IMR-90 (cell line): ENCODE measurements around the gene ENO2.

ENCODE experiments used
- CEBPB ChIP-seq: IDR thresholded peaks from 2 replicates; pipeline ENCODE4 v1.6.1; 2012; ENCODE audit warnings: low read depth, low read length, improper control_type of control experiment
- CHD1 ChIP-seq: IDR thresholded peaks from 2 replicates; pipeline ENCODE4 v1.6.1; 2012; ENCODE audit warnings: low read depth, low read length, improper control_type of control experiment
- MXI1 ChIP-seq: IDR thresholded peaks from 2 replicates; pipeline ENCODE4 v1.6.1; 2012; ENCODE audit warnings: low read depth, mild to moderate bottlenecking, low read length, moderate library complexity, borderline replicate concordance
- POLR2A ChIP-seq: IDR thresholded peaks from 2 replicates; pipeline ENCODE4 v1.6.1; 2012; ENCODE audit warnings: mild to moderate bottlenecking, low read depth, low read length
- RAD21 ChIP-seq: IDR thresholded peaks from 2 replicates; pipeline ENCODE4 v1.6.1; 2012; ENCODE audit warnings: low read length, improper control_type of control experiment
- RCOR1 ChIP-seq: IDR thresholded peaks from 2 replicates; pipeline ENCODE4 v1.6.1; 2012; ENCODE audit warnings: mild to moderate bottlenecking, low read length, improper control_type of control experiment; ENCODE audit not compliant: insufficient replicate concordance
- TF ChIP-seq, protein P1 (sequence below): fragments of 150-350 bp; IDR thresholded peaks from 2 replicates; pipeline ENCODE4 v1.6.1; 2017; ENCODE audit warnings: mild to moderate bottlenecking, antibody characterized with exemption, low read length, low read depth
- TF ChIP-seq, protein P2 (sequence below): conservative IDR thresholded peaks from 2 replicates; pipeline ENCODE4 v1.5.1; 2012; ENCODE audit warnings: mild to moderate bottlenecking, low read depth, low read length, improper control_type of control experiment

DNA sequence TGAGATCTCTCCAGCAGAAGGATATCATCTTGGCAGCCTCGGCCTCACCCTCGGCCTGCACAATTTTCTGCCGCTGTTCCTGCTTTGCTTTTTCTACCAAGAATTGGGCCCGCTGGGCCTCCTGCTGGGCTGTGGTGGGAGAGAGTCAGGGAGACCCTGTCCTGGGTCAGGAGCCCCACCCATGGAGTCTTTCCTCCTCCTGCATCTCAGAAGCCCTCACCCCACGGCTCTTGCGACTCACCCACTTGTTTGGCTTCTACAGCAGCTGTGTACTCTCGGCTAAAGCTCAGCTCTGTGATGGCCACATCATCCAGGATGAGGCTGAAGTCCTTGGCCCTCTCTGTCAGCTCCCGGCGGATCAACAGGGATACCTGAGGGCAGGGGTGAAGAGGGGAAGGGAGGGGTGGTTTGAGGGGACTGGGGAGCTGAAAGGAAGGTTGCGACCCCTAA lies 53.3 kb downstream of the ENO2 start:
- TF ChIP-seq MXI1 (no peak), CEBPB (no peak), RCOR1 (no peak), CHD1 (no peak), RAD21 (no peak), POLR2A (no peak)
- TF ChIP-seq, protein P1, sequence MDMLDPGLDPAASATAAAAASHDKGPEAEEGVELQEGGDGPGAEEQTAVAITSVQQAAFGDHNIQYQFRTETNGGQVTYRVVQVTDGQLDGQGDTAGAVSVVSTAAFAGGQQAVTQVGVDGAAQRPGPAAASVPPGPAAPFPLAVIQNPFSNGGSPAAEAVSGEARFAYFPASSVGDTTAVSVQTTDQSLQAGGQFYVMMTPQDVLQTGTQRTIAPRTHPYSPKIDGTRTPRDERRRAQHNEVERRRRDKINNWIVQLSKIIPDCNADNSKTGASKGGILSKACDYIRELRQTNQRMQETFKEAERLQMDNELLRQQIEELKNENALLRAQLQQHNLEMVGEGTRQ, result no peak
- TF ChIP-seq, protein P2, sequence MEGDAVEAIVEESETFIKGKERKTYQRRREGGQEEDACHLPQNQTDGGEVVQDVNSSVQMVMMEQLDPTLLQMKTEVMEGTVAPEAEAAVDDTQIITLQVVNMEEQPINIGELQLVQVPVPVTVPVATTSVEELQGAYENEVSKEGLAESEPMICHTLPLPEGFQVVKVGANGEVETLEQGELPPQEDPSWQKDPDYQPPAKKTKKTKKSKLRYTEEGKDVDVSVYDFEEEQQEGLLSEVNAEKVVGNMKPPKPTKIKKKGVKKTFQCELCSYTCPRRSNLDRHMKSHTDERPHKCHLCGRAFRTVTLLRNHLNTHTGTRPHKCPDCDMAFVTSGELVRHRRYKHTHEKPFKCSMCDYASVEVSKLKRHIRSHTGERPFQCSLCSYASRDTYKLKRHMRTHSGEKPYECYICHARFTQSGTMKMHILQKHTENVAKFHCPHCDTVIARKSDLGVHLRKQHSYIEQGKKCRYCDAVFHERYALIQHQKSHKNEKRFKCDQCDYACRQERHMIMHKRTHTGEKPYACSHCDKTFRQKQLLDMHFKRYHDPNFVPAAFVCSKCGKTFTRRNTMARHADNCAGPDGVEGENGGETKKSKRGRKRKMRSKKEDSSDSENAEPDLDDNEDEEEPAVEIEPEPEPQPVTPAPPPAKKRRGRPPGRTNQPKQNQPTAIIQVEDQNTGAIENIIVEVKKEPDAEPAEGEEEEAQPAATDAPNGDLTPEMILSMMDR, result no peak
